HG03520 (cell line): ENCODE results near the gene CMIP.
A peak's percentile ranks its signal among the peaks of the same experiment; 100 is the strongest.
"Not testable (repeated sequence)": the region's sequence is repeated elsewhere in the genome, so short reads cannot be mapped to it uniquely, and the experiment has no call there.

Experiments used
- ATAC-seq: cut with Tn5 transposase; IDR thresholded peaks from one replicate; pipeline ENCODE4 v1.9.1; 2021; ENCODE audit warnings: mild to moderate bottlenecking, moderate library complexity; ENCODE audit not compliant: unreplicated experiment

CMIP gene

DNA sequence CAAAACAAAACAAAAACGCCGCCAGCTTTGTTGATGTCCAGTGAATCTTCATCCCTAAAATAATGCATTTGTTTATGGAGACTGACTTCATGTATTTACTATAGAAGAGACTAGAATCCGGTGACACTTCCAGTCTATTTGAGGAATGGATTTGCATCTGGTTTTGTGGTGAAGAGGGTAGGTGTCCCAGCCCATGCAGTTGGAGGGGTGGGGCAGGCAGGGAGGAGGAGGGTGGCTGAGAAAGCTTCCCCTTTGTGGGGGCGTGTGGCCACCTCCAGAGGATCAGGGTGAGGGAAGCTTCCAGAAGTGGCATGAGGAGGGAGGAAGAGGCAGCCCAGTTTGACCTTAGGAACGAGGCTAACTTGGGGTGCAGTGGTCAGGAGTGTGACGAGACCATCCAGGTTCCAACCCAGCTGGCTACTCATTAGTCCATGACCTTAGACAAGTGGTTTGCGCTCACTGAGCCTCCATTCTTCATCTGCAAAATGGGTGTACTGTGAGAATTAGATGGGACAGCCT lies 69.5 kb downstream of the CMIP start:
- ATAC-seq, result peak; percentile 80

GRCh38 chr16:81514568-81515258 lies 70.1 kb downstream of the CMIP start:
- no peak for ATAC-seq

GRCh38 chr16:81515281-81515680 lies 70.7 kb downstream of the CMIP start:
- no peak for ATAC-seq

- ATAC-seq, result no peak
Measured at GRCh38 chr16:81515721-81516120, 71.1 kb downstream of the CMIP start.

DNA sequence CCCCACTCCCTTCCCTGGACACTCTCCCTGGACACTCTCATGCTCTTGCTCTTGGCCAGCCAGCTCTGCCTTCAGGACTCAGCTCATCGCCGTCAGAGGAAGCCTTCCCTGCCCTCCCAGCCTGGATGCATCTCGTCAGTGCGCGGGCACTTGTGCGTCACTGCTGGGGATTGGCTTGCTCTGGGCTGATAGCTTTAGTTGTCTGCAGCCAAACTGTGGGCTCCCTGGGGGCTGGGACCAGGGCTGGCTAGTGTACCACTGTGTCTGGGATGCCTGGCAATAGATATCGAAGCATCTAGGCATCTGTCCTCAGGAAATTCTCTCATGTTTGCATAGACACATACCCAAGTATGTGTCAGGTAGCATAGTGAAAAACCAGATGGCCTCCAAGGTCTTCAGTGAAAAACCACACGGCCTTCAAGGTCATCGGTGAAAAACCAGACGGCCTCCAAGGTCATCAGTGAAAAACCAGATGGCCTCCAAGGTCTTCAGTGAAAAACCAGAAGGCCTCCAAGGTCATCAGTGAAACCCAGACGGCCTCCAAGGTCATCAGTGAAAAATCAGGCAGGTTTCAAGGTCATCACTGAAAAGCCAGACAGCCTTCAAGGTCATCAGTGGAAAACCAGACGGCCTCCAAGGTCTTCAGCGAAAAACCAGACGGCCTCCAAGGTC lies 72.0 kb downstream of the CMIP start:
- ATAC-seq, result no peak

- no peak for ATAC-seq
Measured at GRCh38 chr16:81517150-81517499, 72.5 kb downstream of the CMIP start.

DNA sequence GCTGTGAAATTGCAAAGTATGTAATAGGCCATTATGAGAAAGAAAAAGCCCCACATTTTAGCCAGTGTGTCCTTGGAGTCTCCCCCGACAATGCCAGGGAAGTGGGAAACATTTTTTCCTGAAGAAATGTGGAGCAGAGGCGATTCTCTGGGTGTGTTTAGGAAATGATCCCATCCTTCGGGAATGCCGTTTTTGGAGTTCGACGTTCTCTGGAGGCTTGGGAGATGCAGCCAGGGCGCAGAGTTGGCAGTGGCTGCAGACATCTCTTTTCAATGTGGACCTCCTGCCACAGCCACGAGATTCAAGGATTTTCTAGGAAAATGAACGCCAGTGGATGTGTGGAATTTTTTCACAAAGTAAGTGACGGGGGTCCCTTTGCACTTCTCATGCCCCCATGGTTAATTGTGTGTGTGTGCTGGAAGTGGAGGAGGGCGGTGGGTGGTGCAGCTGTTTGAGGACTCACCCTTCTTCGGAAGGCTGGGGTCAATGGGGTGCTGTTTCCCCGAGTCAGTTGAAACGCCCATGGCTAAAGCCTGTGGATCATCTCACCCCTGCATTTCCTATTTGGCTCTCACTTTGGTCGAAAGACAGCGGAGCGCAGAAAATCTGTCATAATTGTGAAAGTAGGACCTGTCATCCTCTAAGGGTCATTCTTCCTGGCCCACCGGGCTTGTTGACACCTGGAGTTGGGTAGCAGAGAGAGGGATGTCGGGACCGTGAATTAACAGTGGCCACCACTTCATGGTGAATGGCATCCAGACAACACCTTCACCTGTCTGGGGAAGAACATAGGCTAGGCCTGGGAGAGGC lies 73.2 kb downstream of the CMIP start:
- no peak for ATAC-seq

DNA sequence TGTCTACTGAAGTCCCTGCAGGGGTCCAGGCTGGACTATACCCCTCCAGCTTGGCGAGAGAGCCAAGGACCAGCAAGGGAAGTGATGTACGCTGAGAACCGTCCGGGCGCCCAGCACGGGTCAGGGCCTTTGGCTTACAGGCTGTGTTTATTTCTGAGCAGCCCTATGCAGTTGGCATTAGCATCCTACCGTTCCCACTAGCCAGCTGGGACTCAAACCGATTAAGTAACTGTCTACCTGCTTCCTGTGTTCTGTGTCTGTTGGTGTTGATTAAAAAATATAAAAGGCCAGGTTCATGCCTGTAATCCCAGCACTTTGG lies 73.8 kb downstream of the CMIP start:
- ATAC-seq, result no peak

DNA sequence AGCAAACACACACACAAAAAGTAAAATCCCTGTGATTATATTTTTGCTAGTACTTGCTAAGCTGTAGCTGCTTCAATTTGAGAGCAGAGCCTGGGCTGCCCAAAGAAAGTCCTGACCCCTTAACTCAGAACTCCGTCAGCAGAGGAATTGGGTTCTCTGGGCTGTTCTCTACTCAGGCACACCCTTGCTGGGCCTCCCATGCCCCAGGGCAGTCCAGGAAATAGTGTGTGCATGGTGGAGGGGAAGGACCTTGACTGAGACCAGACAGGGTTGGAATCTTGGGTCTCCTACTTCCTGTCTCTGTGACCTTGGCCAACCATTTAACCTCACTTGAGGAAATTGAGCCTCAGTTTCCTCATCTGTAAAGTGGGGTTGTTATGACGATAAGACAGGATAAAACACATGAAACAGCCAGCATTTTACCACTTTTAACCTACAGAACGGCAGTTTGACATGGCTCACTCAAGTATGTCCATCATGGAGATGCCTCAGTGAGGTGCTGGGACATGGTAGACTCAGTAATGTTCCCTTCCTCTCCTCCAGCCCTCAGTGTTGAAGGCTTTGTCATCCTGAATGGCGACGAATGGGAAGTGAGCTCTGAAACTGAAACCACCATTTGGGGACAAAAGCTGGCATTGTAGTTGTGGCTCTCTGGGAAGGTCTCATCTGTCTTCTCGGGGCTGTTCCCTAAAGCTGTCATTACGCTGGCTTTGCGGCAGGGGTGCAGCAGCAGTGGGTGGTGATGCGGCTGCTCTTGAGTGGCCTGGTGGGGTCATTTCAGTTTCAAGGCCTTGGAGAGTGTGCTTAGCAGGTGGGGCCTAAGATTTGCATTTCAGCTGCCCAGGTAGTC lies 74.9 kb downstream of the CMIP start:
- ATAC-seq, result no peak

- no peak for ATAC-seq
Measured at GRCh38 chr16:81520151-81520470, 75.5 kb downstream of the CMIP start.

DNA sequence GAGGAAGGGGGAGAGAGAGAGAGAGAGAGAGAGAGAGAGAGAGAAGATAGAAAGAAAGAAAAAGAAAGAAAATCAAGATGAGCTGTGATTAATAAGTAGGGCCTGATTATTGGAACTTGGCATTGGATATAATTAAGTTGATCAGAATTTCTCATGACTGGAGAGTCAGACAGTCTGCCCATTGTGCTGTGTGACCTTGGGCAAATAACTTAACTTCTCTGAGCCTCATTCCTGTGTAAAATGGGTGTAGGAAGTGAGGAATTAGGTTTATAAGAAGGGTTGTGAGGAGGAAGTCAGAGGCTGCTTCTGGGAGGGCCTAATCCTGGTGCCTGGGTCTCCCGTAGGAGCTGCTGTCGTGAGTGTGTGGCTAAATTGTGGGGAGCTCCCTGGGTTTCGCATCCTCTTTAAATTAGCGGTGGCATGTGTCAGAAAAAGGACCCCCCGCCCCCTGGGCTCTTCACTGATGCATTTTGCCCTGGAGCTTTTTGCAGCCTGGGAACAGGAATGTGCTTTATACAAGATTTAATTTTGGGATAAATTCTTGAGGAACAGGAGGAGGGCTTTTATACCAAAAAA lies 76.0 kb downstream of the CMIP start:
- no peak for ATAC-seq

- ATAC-seq, result peak; percentile 69
Measured at GRCh38 chr16:81521141-81521626, 76.6 kb downstream of the CMIP start.

DNA sequence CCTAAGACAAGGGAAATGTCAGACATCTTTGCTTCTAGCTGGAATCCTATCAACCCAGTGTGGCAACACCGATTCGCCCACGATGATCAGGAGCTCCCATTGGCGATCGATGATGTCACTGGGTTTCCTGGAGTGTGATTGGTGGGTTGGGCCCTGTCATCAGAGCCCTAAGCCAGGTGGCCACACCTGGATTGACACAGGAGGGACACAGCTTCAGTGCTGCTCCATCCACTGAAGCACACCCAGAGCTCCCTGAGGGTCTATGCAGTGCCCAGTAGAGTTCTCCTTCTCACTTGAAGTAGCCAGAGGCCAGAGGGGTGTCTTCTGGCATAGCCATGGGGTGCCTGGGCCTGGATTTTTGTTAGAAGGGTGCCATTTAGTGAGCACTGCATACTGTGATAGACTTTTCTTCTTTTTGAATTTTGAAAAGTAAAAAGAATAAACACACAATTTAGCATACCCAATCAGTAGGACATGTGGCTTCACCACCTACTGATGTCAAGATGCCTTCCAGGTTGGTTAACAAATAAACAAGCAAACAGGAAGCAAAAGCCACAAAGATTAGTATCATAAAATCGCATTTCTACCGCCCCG lies 77.6 kb downstream of the CMIP start:
- ATAC-seq, result no peak

GRCh38 chr16:81522851-81523250 lies 78.2 kb downstream of the CMIP start:
- not testable (repeated sequence) for ATAC-seq

DNA sequence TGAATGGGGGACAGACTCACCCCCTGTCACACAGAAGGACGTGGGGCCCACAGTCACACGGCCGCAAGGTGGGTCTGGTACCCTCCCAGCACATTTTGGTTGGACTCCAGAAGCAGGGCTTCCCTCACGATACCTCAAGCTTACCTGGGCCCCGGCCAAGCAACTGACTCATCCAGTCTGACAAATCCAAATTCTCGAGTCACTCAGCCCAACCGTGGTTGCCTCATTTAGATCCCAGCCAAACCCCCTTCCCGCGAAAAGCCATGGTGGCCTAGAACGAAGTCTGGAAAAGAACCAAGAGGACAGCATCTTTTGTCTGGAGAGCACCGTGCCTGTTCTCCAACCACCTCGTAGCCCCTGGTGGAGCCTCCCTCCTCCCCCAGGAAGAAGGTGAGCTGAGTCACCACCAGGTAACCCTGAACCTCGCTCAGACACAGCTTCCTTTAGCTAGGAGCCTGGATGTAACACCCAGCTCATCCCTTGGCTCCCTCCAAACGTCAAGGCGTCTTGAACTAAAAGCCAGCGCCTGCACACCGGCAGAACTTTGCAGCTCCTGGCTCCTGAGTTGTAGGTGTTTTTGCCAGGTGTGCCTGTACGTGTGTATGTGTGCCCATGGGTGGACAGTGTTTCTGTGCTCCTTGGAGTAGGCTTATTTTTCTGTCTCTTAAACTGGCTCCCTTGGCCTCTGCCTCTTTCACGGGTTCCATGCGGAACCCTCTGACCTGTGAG lies 78.9 kb downstream of the CMIP start:
- no peak for ATAC-seq

DNA sequence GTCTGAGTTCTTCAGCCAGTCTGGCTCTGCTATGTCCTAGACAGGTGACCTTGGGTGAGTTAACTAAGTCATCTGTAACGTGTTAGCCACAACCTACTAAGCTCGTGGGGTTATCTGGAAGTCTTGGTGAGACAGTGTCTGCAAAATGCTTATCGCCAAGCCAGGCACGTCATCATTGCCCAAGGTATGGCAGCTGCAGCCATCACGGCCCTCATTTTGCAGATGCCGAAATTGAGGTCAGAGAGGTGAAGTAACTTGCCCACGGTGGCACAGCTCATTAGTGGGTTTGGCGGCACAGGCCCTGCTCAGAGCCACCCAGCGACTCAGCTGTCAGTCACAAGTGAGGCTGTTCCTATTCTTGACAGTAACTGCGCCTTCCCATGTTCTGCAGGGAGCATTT lies 79.8 kb downstream of the CMIP start:
- ATAC-seq, result no peak

DNA sequence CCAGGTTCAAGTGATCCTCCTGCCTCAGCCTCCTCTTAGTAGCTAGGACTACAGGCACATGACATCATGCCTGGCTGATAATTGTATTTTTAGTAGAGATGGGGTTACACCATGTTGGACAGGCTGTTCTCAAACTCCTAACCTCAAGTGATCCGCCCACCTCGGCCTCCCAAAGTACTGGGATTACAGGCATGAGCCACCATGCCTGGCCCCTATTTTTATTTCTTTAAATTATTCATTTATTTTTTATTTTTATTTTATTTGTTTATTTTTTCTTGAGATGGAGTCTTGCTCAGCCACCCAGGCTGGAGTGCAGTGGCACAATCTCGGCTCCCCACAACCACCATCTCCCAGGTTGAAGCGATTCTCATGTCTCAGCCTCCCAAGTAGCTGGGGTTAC lies 80.3 kb downstream of the CMIP start:
- not testable (repeated sequence) for ATAC-seq

DNA sequence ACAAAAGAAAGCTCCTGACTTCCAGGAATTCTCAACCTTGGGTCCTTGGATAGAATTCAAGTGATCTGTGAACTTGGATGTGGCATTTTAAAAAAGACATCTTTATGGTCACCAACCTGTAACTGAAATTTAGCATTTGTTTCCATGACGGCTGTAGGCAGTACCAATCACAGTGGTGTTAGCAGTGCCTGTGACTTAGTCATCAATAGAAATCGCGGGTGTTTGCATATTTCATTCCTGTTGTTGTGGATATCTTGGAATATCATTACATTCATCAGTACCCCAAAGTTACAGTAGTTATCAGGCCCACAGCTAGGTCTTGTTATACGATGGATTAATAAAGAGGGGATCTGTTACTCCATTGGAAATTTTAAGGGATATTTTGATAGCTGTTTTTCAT lies 81.6 kb downstream of the CMIP start:
- ATAC-seq, result no peak

- no peak for ATAC-seq
Measured at GRCh38 chr16:81526935-81527334, 82.3 kb downstream of the CMIP start.
